GM12892 (cell line): ENCODE data around the gene LMF1.

Source experiments
- POLR2A ChIP-seq: IDR thresholded peaks from 2 replicates; pipeline ENCODE4 v1.6.1; 2011; ENCODE audit warnings: low read depth, low read length, control low read depth
- POLR2AphosphoS5 ChIP-seq: IDR thresholded peaks from 2 replicates; pipeline ENCODE4 v1.6.1; 2011; ENCODE audit warnings: low read depth, low read length, control low read depth

DNA sequence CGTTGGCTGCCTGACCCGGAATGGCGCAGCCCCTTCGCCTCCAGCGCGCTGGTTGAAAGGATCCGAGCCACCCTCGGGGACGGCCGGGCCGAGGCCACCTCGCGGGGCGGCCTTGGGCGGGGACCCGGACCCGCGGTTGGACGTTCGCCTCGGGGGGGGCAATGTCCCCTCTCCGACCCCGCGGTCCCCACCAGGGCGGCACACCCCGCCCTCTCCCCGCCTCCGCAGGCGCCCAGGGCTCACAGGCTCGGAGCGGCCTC lies 9.7 kb upstream of the LMF1 start:
- TF ChIP-seq POLR2A = no peak
- TF ChIP-seq POLR2AphosphoS5 = no peak
